ENCODE results near the gene RELN.

The RELN gene

GRCh38 chr7:103990991-103991390 is 1.5 kb upstream of the RELN start:
- DNase-seq (ENCODE audit: low read depth, low spot score) = no peak

DNA sequence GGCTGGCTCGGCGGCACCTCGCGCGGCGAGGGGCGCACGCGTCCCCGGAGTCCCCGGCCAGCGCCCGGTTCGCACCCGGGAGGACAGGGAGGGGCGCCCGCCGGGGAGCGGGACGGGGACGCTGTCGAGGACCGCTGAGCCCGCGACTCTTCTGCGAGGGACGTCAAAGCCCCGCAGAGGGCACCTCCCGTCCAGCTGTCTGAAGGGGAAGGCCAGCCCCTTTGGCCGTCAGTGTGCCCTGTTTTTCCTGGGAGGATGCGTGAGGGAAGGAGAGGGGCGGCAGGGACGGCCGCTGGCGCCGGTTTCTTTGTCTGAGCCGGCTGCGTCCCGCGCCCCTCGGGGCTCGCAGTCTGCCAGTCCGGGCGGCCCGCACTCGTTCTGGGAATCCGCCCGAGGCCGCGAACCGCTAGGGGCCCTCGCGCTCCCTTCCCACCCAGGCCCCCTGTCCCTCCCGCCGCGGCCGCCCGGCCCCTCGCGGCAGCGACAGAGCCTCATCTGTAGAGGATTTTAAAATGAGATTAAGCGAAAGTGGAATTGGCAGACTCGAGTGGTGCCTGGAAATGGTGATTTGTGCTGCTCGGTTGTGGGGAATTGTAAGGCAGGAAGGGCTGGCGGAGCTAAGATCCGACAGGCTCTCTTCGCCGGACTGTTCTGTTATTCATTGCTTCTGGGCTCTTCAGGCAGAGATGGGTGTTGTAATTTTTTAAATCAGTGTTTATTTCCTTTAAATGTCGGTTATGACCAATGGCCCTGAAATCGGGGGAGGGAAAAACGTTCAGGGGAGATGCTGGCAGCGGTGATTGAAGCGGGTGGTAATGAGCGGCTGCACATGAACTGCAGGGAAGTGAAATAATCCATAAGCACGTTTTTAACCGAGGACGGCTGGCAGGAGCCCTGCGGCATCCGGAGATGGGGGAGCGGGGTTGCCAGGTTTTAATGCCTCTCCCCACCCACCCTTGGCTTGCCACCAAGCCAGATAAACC is 618 bp upstream of the RELN start:
- peak; percentile 0 for DNase-seq (ENCODE audit: low read depth, low spot score)

DNA sequence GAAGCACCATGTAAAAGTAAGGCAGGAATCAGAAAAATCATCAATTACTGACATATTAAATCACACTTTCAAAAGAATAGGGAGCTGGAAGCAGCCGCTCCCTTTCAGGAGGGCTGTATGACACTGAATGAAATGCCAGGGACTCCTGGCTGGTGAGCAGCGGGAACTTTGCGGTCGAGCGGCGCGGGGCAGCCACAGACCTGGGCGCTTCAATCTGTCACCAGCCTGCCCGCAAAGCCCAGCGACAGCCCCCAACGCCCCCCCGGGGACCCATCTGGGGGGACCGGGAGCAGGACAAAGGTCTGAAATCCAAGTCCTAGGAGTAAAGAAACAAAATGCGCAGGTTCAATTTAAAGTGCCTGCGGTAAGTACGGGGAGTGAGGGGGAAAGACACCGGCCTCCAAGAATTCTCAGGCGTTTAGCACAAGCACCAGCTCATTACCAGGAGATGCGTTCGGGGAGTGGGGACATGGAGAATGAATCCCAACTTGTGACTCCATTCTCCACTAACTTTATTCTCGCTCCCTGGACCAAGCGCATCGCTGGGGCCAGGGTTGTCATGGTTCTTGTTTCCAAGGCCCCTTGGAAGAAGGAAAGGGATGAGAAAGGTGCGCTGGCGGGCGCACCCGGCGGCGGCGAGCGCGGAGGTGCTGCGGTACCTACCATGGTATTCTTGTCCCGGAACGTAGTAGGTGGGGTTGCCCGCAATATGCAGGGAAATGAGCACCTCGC is 824 bp downstream of the RELN start:
- peak; percentile 1 for DNase-seq (ENCODE audit: low read depth, low spot score)

- DNase-seq (ENCODE audit: low read depth, low spot score) = no peak
These were observed 2.0 kb downstream of the RELN start for GRCh38 chr7:103987451-103987850.

- no peak for DNase-seq (ENCODE audit: low read depth, low spot score)
These were observed 3.8 kb downstream of the RELN start for GRCh38 chr7:103985565-103986126.

- no peak for DNase-seq (ENCODE audit: low read depth, low spot score)
These were observed 5.4 kb downstream of the RELN start for GRCh38 chr7:103984050-103984449.

- DNase-seq (ENCODE audit: low read depth, low spot score) = no peak
These were observed 6.1 kb downstream of the RELN start for GRCh38 chr7:103983201-103983977.

- no peak for DNase-seq (ENCODE audit: low read depth, low spot score)
These were observed 8.4 kb downstream of the RELN start for GRCh38 chr7:103981003-103981423.

- no peak for DNase-seq (ENCODE audit: low read depth, low spot score)
These were observed 16.6 kb downstream of the RELN start for GRCh38 chr7:103972779-103973434.

GRCh38 chr7:103967401-103967800 is 22.1 kb downstream of the RELN start:
- DNase-seq (ENCODE audit: low read depth, low spot score) = no peak

GRCh38 chr7:103966593-103967277 is 22.7 kb downstream of the RELN start:
- no peak for DNase-seq (ENCODE audit: low read depth, low spot score)

DNA sequence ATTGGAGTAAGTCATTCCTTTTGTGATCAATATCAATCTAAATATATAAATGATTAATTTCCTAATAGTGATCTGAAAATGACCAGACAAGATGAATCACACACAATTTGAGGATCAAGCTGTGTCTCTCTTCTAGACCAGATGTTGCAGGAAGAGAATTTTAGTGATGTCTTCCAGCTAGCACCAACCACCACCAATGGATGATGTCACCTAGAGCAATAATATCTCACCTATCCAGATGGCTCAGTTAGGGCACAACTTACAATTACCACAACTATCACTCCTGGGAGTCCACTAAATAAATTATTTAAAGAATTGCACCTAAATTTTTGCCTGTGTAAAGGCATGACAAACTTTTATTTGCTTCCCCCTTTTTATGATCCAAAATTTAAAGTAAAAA is 25.2 kb downstream of the RELN start:
- DNase-seq (ENCODE audit: low read depth, low spot score) = no peak

DNA sequence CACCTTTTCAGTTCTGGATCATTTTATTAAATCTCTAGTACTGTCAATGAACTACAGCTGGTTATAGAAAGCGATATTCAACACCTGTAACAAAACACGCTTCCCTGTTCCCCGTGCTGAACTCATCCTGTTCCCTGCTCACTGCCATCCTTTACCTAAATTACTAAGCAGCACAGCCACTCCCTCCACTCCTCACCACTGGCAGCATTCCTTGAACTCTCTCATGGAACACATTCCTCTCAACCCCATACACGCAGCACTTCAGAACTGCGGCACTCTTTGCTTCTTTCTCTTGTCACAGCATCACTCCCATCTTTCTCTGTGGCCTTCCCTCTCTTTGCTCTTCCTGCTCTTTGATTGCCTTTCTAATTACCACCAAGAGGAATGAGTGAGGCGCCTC is 27.4 kb downstream of the RELN start:
- DNase-seq (ENCODE audit: low read depth, low spot score) = no peak

DNA sequence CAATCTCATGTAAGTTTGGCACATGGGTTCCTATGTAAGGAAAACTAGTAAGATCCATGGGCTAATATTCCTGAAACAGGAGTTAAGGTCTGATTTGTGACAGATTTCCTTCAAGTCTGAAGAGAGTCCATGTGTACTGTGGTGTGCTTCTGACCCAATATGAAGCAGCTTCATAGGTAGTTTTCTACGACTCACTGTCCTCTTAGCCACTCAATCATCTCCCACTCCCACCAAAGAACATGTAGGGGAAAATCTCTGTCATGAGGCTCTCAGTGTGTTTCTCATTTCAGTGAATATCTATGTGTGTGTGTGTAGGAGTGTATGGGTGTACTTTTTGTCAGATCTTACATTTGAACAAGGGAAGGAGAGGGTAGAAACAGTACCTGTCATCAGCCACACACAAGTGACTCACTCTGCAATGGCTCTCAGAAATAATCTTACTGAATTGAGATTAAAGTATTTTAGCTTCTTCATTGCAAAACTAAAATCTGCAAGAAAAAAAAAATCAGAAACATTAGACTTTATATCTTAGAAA is 31.1 kb downstream of the RELN start:
- no peak for DNase-seq (ENCODE audit: low read depth, low spot score)

GRCh38 chr7:103955985-103956384 is 33.5 kb downstream of the RELN start:
- no peak for DNase-seq (ENCODE audit: low read depth, low spot score)

- no peak for DNase-seq (ENCODE audit: low read depth, low spot score)
These were observed 37.0 kb downstream of the RELN start for GRCh38 chr7:103952408-103952807.

DNA sequence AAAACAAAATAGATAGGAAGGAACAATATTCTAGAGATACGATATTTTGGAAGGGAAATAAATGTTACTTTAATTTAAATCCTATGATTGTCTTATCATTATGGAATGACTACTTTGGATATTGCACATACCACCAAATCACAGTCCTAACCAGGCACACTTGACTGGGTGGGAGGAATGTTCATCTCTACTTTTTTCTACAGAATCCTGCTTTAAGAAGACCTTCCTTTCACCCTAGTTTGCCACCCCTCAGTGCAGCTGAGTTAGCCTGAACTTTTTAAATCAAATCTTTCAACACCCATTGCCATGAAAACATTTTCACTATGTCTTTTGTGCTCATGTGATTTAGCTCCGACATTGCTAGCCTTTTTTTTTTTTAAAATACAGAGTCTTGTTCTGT is 38.1 kb downstream of the RELN start:
- DNase-seq (ENCODE audit: low read depth, low spot score) = no peak

DNA sequence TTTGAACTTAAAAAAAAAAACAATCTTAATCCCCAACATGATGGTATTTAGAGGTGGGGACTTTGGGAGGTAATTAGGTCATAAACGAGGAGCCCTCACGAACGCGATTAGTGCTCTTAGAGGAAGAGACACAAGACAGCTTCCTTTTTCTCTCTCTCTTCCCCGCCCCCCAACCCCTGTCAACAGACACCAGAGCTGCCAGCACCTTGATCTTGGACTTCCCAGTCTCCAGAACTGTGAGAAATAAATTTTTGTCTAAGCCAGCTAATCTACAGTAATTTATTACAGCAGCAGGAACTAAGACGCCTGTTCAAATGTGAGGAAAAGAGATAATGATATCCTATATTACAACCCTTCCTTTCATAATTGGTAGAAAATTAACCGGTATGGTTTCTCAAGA is 40.1 kb downstream of the RELN start:
- no peak for DNase-seq (ENCODE audit: low read depth, low spot score)

DNA sequence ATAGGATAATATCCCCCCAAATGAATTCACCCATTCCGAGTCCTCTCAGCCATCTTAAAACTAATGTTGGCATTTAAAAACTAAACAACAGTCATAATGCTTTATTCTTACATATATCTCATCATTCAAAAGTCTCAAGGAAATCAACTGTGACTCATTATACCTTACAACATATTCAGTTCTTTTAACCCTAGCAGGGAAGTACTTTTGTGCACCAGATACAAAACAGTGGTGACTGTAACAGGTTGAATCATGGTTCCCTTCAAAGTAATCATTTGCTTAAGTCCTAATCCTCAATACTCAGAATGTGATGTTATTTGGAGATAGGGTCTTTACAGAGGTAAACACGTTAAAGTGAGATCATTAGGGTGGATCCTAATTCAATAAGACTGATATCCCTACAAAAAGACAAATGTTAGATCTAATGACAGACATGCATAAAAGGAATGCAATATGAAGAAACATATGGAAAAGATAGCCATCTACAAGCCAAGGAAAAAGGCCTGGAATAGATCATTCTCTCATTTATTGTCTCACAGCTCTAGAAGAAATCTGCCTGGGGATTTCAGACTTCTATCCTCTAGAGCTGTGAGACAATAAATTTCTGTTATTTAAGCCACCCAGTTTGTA is 42.3 kb downstream of the RELN start:
- no peak for DNase-seq (ENCODE audit: low read depth, low spot score)
